Activated CD8-positive, alpha-beta T cell treated with anti-CD3 and anti-CD28 coated beads for 36 hours (primary cell): Measurements from ENCODE around the gene PPP4C. TPM values are rescaled to one million over a fixed set of nuclear protein-coding genes. Genes with fewer than 3 reads are reported as not detected.
A peak's percentile ranks its signal among the peaks of the same experiment; 100 is the strongest.

Source experiments
- ATAC-seq: fragments of 200-7000 bp; cut with Tn5 transposase; one replicate; pipeline ENCODE4 v1.10.0; 2021; ENCODE audit warnings: mild to moderate bottlenecking, moderate library complexity
- CTCF ChIA-PET: fragments of 350-600 bp; sonication (Branson Sonifier 250); formaldehyde crosslinking; loops from one replicate; lab custom pipeline; 2021; ENCODE audit warnings: antibody characterized with exemption; lab: Charles Lee
- POLR2A ChIA-PET: fragments of 350-600 bp; sonication (Branson Sonifier 250); formaldehyde crosslinking; loops from one replicate; lab custom pipeline; 2021; ENCODE audit warnings: antibody characterized with exemption; lab: Charles Lee
- DNase-seq: peaks from one replicate; pipeline ENCODE4 v3.0.0-alpha.2; 2020
- H3K27ac Mint-ChIP-seq: one replicate; pipeline ENCODE4 v1.8.0; 2021; ENCODE audit warnings: mild to moderate bottlenecking, mixed read lengths
- H3K27me3 Mint-ChIP-seq: one replicate; pipeline ENCODE4 v1.8.0; 2021; ENCODE audit warnings: mixed read lengths
- H3K36me3 Mint-ChIP-seq: one replicate; pipeline ENCODE4 v1.8.0; 2021; ENCODE audit warnings: low read depth, mixed read lengths
- H3K4me1 Mint-ChIP-seq: one replicate; pipeline ENCODE4 v1.8.0; 2021; ENCODE audit warnings: low read depth, mixed read lengths
- H3K4me3 Mint-ChIP-seq: one replicate; pipeline ENCODE4 v1.8.0; 2021; ENCODE audit warnings: mild to moderate bottlenecking, moderate library complexity, mixed read lengths
- H3K9me3 Mint-ChIP-seq: one replicate; pipeline ENCODE4 v1.8.0; 2021; ENCODE audit warnings: mixed read lengths
- intact Hi-C: fragments of 100-400 bp; cut with micrococcal nuclease; formaldehyde crosslinking; loops from one replicate; pipeline ENCODE4 v1.10.0; 2022
- total RNA-seq, 2 experiments: library from RNA; stranded (reverse); gene quantifications; one replicate each; pipeline ENCODE4 v1.2.3, GENCODE V29; 2021
- TF ChIP-seq, protein P1 (sequence below): fragments of 200-600 bp; IDR thresholded peaks from one replicate; pipeline ENCODE4 v1.8.0; 2022; ENCODE audit warnings: antibody characterized with exemption, mild to moderate bottlenecking

The PPP4C gene
- total RNA-seq, 2 experiments from 2014 or later = 116 to 121 TPM

DNA sequence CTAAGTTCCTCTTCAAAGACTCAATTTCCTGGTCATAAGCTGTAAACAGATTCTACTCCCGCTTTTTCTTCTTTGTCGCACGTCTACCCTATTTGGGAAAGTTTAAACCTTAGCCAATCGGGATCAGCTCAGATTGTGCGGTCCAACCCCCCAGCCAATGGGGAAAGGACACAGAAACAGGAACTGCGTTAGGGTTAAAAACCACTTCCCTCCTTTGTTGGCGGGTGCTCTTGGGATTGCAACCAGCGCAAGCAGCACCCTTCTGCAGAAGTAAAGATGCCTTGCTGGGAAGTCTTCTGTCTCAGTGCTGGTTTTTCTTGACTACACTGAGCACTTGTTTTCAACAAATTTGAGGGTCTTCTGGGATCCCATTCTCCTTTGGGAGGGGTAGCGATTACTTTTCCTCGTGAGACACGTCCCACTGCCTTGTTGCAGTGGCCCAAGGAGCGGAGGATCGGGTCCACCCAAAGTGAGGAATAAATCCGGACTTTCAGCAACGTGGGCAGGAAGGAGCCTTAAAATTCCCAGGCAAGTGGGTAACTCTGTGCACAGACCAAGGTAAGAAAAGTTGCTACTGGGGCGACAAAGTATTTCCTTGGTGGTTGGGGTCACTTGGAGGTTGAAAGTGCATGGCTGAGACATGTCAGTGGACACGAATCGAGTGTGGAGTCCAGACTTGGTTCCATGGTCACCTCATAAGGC, 21.2 kb downstream of the PPP4C start:
- H3K36me3 Mint-ChIP-seq = peaks cover 39% of the 10 kb centered on the region
- peaks cover 29% of the 10 kb centered on the region for H3K4me1 Mint-ChIP-seq
- peaks cover 21% of the 10 kb centered on the region for H3K9me3 Mint-ChIP-seq
- H3K4me3 Mint-ChIP-seq = peak overlapping the region; percentile 63
- peak overlapping the region; percentile 88 for H3K27ac Mint-ChIP-seq
- TF ChIP-seq, protein P1, sequence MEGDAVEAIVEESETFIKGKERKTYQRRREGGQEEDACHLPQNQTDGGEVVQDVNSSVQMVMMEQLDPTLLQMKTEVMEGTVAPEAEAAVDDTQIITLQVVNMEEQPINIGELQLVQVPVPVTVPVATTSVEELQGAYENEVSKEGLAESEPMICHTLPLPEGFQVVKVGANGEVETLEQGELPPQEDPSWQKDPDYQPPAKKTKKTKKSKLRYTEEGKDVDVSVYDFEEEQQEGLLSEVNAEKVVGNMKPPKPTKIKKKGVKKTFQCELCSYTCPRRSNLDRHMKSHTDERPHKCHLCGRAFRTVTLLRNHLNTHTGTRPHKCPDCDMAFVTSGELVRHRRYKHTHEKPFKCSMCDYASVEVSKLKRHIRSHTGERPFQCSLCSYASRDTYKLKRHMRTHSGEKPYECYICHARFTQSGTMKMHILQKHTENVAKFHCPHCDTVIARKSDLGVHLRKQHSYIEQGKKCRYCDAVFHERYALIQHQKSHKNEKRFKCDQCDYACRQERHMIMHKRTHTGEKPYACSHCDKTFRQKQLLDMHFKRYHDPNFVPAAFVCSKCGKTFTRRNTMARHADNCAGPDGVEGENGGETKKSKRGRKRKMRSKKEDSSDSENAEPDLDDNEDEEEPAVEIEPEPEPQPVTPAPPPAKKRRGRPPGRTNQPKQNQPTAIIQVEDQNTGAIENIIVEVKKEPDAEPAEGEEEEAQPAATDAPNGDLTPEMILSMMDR = no peak
- ChIA-PET POLR2A (interaction anchor here (0.9 to 1.4 kb wide), 3 partner anchors 10 to 88 kb away, joined by 3 to 5 read pairs (median 4); partner anchors contain the start of gene CORO1A), CTCF (interaction anchor here (1.0 to 1.2 kb wide), 3 partner anchors 15 to 65 kb away, joined by 3 to 4 read pairs (median 3); no protein-coding TSS in a partner anchor)
- ATAC-seq (no peak), DNase-seq (no peak)
- intact Hi-C loops = loop anchor here (10.0 kb wide), 2 partner anchors 278 to 458 kb away; partner anchors contain the start of genes MYL11, TBC1D10B and ZNF764
- H3K27me3 Mint-ChIP-seq = no peaks in the 10 kb centered on the region

DNA sequence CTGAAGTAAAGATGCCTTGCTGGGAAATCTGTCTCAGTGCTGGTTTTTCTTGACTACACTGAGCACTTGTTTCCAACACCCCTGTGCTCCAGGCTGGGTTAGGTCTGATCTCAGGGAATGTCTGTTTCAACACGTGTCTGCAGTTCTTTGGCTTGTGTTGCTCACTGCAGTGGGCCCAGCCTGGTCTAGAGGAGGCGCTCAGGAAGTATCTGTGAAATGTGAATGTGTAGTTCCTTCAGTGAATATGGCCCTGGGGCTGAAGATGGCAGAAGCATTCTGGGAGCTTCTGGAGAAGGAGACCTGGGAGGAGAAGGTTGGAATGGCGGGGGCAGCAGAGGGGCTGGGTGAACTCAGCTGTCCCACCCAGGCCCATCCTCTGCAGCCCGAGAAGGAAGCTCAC, 28.3 kb downstream of the PPP4C start:
- DNase-seq = no peak
- no peak overlapping the region for H3K4me3 Mint-ChIP-seq
- peaks cover 14% of the 10 kb centered on the region for H3K36me3 Mint-ChIP-seq
- intact Hi-C loops = no loop called here
- H3K4me1 Mint-ChIP-seq = no peaks in the 10 kb centered on the region
- H3K27me3 Mint-ChIP-seq = no peaks in the 10 kb centered on the region
- H3K27ac Mint-ChIP-seq = no peak overlapping the region
- ChIA-PET POLR2A (interaction anchor here (1.1 to 2.1 kb wide), 4 partner anchors 8 to 38 kb away, joined by 4 to 10 read pairs (median 6); partner anchors contain the start of gene TBX6), CTCF (interaction anchor here (3.5 to 3.8 kb wide), 2 partner anchors 9 to 11 kb away, joined by 17 to 21 read pairs; partner anchors contain the start of genes GDPD3 and TBX6)
- no peaks in the 10 kb centered on the region for H3K9me3 Mint-ChIP-seq
- TF ChIP-seq, protein P1 = no peak
- no peak for ATAC-seq

DNA sequence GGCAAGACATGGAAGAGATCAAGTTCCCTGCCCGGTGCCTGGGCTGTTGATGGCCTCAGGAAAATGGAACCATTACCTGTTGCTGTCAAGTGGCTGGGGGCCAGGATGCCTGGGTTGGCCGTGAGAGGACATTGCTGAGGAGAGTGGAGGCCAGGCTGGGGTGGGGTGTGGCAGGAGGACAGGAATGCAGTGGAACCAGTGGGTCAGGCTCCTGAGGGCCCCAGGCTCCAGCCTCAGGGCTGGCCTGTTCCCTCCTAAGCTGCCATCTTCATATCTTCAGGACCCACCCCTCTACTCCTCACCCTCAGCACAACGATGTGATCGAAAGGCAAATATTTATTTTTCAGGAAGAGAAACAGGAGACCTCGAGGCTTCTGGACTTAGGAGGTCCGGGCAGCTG, 28.7 kb downstream of the PPP4C start:
- TF ChIP-seq, protein P1 = no peak
- H3K27me3 Mint-ChIP-seq = no peaks in the 10 kb centered on the region
- ATAC-seq (no peak), DNase-seq (no peak)
- intact Hi-C loops = no loop called here
- no peaks in the 10 kb centered on the region for H3K9me3 Mint-ChIP-seq
- peaks cover 14% of the 10 kb centered on the region for H3K36me3 Mint-ChIP-seq
- no peak overlapping the region for H3K27ac Mint-ChIP-seq
- H3K4me3 Mint-ChIP-seq = no peak overlapping the region
- H3K4me1 Mint-ChIP-seq = no peaks in the 10 kb centered on the region
- POLR2A ChIA-PET = interaction anchor here (0.6 to 2.1 kb wide), 6 partner anchors 8 to 659 kb away, joined by 3 to 10 read pairs (median 5); partner anchors contain the start of genes GDPD3 and TBX6
- CTCF ChIA-PET = interaction anchor here (3.5 to 3.8 kb wide), 2 partner anchors 8 to 12 kb away, joined by 17 to 21 read pairs; partner anchors contain the start of genes GDPD3 and TBX6

DNA sequence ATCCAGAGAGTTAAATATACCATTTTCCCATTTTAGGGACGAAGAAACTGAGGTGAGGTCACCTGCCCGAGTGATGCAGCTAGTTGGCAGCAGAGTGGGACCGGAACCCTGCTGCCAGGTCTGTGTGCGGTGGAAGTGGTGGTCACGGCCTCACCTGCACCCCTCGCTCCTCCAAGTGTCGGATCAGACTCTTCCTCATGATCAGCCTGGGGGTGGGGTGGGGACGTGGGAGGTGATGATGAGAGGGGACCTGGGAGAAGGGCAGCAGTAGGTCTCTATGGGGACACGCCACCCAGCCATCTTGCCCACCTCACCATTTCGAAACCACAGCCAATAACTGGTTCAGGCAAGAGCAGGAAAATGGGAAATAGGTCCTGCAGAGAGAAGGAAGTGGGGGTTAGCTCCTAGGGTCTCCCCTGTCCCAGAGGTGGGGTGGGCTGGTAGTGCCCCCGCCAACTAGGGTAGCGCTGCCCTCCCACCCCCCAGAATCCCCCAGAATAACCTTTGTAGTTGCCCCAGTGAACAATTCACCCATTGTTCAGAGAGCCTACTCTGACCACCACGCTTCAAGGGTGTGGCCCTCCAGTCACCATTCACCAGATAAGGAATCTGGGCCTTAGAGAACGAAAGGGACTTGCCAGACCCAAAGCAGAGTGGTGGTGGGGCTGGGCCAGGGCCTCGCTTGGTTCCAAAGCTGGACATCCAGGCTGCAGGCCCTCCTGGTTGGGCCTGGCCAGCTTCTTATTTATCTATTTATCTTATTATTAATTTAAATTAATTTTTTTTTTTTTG, 32.5 kb downstream of the PPP4C start:
- H3K9me3 Mint-ChIP-seq = no peaks in the 10 kb centered on the region
- POLR2A ChIA-PET = no interaction called here
- TF ChIP-seq, protein P1 = no peak
- DNase-seq (no peak), ATAC-seq (no peak)
- no peak overlapping the region for H3K4me3 Mint-ChIP-seq
- H3K36me3 Mint-ChIP-seq = peaks cover 16% of the 10 kb centered on the region
- H3K27ac Mint-ChIP-seq = no peak overlapping the region
- H3K27me3 Mint-ChIP-seq = no peaks in the 10 kb centered on the region
- no peaks in the 10 kb centered on the region for H3K4me1 Mint-ChIP-seq
- CTCF ChIA-PET = interaction anchor here (1.1 kb wide), 1 partner anchor 35 kb away, joined by 3 read pairs; no protein-coding TSS in a partner anchor
- intact Hi-C loops = no loop called here
